Neural progenitor cell (in vitro differentiated cells): ENCODE data around the gene DEPDC4. TPM values are rescaled to one million over a fixed set of nuclear protein-coding genes. Genes with fewer than 3 reads are reported as not detected.

ENCODE experiments used
- DNase-seq: peaks from one replicate; pipeline ENCODE4 v3.0.0-alpha.2; 2016; ENCODE audit warnings: low spot score
- H2AFZ ChIP-seq: fragments of 200-600 bp; sonication (generic); replicated peaks from 2 replicates; pipeline ENCODE4 v1.6.1; 2016; ENCODE audit warnings: antibody characterized with exemption
- H3F3A ChIP-seq: fragments of 200-600 bp; sonication (generic); 2 replicates; pipeline ENCODE4 v1.6.1; 2016; ENCODE audit warnings: antibody characterized with exemption, low read depth
- H3K27ac ChIP-seq: fragments of 200-600 bp; sonication (generic); 2 replicates; pipeline ENCODE4 v1.5.1; 2016; ENCODE audit warnings: mild to moderate bottlenecking
- H3K27me3 ChIP-seq: fragments of 200-600 bp; sonication (generic); 2 replicates; pipeline ENCODE4 v1.6.1; 2016; ENCODE audit warnings: mild to moderate bottlenecking, moderate library complexity
- H3K36me3 ChIP-seq: fragments of 200-600 bp; sonication (generic); 2 replicates; pipeline ENCODE4 v1.5.1; 2016
- H3K4me1 ChIP-seq: fragments of 200-600 bp; sonication (generic); 2 replicates; pipeline ENCODE4 v1.6.1; 2016; ENCODE audit warnings: mixed run types
- H3K4me2 ChIP-seq: fragments of 200-600 bp; sonication (generic); 2 replicates; pipeline ENCODE4 v1.6.1; 2016
- H3K4me3 ChIP-seq: fragments of 200-600 bp; sonication (generic); 2 replicates; pipeline ENCODE4 v1.5.1; 2016
- H3K79me2 ChIP-seq: fragments of 200-600 bp; sonication (generic); 2 replicates; pipeline ENCODE4 v1.6.1; 2016; ENCODE audit warnings: low read depth
- H3K9ac ChIP-seq: fragments of 200-600 bp; sonication (generic); 2 replicates; pipeline ENCODE4 v1.6.1; 2016
- H3K9me3 ChIP-seq: fragments of 200-600 bp; sonication (generic); 2 replicates; pipeline ENCODE4 v1.5.1; 2016; ENCODE audit warnings: low read depth
- H4K20me1 ChIP-seq: fragments of 200-600 bp; sonication (generic); 2 replicates; pipeline ENCODE4 v1.6.1; 2016; ENCODE audit warnings: low read depth
- H3K27ac Mint-ChIP-seq: 3 replicates; pipeline ENCODE4 v1.8.0; 2021; ENCODE audit warnings: mixed read lengths
- H3K27me3 Mint-ChIP-seq: 2 replicates; pipeline ENCODE4 v1.8.0; 2022; ENCODE audit warnings: low read depth, mild to moderate bottlenecking, inconsistent platforms, moderate library complexity, mixed read lengths; ENCODE audit not compliant: insufficient read depth
- H3K36me3 Mint-ChIP-seq: 3 replicates; pipeline ENCODE4 v1.8.0; 2021; ENCODE audit warnings: mixed read lengths
- H3K4me1 Mint-ChIP-seq: 3 replicates; pipeline ENCODE4 v1.8.0; 2021; ENCODE audit warnings: mixed read lengths
- H3K4me3 Mint-ChIP-seq: 3 replicates; pipeline ENCODE4 v1.8.0; 2021; ENCODE audit warnings: mild to moderate bottlenecking, moderate library complexity, mixed read lengths
- H3K9me3 Mint-ChIP-seq: 3 replicates; pipeline ENCODE4 v1.8.0; 2020; ENCODE audit warnings: mixed read lengths
- EZH2 ChIP-seq: fragments of 200-600 bp; sonication (generic); IDR thresholded peaks from 2 replicates; pipeline ENCODE4 v1.6.1; 2017; ENCODE audit warnings: antibody characterized with exemption, mild to moderate bottlenecking, moderate library complexity
- EZH2phosphoT487 ChIP-seq: fragments of 200-600 bp; sonication (generic); IDR thresholded peaks from 2 replicates; pipeline ENCODE4 v1.6.1; 2017; ENCODE audit warnings: antibody characterized with exemption
- total RNA-seq: library from RNA; depleted of rRNA; stranded (reverse); fragments of >200 nt; gene quantifications from 2 replicates; pipeline ENCODE4 v1.2.3, GENCODE V29; 2015; ENCODE audit warnings: low replicate concordance
- TF ChIP-seq, protein P1 (sequence below): fragments of 200-600 bp; sonication (generic); IDR thresholded peaks from 2 replicates; pipeline ENCODE4 v1.5.1; 2017; ENCODE audit warnings: antibody characterized with exemption, mild to moderate bottlenecking

DEPDC4 gene
- total RNA-seq, 1 donor from 2014 or later: 4.2 TPM

DNA sequence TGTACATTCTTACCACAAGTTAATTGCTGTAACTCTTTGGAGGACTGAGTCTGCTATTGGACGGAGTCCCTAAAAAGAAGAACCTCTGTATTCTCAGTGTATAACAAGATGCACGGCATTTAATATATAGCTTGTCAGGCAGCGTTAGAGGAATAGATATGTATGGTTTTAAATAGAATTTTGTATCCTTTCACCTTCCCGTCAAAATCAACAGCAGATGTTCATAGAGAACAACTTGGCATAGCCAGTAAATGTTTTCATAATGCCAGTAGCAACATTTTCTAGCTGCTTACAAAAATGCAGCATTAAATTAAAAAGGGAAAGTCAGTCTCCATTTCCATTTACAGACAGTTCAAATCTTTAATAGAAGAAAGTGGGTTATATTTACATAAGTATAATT is 6.9 kb upstream of the DEPDC4 start:
- H3K27me3 Mint-ChIP-seq: no peaks in the 10 kb centered on the region
- Histone ChIP-seq H3K79me2 (peaks cover 100% of the 10 kb centered on the region), H3K4me3 (no peak overlapping the region), H3K4me2 (no peak overlapping the region), H3K9ac (no peak overlapping the region), H3K4me1 (peaks cover 8% of the 10 kb centered on the region), H3F3A (no peaks in the 10 kb centered on the region), H2AFZ (no peak overlapping the region), H3K9me3 (no peaks in the 10 kb centered on the region), H3K27ac (no peak overlapping the region), H3K36me3 (no peaks in the 10 kb centered on the region), H3K27me3 (no peaks in the 10 kb centered on the region), H4K20me1 (peaks cover 50% of the 10 kb centered on the region)
- peaks cover 26% of the 10 kb centered on the region for H3K36me3 Mint-ChIP-seq
- peaks cover 10% of the 10 kb centered on the region for H3K9me3 Mint-ChIP-seq
- DNase-seq: no peak
- peaks cover 11% of the 10 kb centered on the region for H3K4me1 Mint-ChIP-seq
- H3K4me3 Mint-ChIP-seq: no peak overlapping the region
- TF ChIP-seq EZH2 (no peak), EZH2phosphoT487 (no peak)
- TF ChIP-seq, protein P1, sequence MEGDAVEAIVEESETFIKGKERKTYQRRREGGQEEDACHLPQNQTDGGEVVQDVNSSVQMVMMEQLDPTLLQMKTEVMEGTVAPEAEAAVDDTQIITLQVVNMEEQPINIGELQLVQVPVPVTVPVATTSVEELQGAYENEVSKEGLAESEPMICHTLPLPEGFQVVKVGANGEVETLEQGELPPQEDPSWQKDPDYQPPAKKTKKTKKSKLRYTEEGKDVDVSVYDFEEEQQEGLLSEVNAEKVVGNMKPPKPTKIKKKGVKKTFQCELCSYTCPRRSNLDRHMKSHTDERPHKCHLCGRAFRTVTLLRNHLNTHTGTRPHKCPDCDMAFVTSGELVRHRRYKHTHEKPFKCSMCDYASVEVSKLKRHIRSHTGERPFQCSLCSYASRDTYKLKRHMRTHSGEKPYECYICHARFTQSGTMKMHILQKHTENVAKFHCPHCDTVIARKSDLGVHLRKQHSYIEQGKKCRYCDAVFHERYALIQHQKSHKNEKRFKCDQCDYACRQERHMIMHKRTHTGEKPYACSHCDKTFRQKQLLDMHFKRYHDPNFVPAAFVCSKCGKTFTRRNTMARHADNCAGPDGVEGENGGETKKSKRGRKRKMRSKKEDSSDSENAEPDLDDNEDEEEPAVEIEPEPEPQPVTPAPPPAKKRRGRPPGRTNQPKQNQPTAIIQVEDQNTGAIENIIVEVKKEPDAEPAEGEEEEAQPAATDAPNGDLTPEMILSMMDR: no peak
- H3K27ac Mint-ChIP-seq: no peak overlapping the region

DNA sequence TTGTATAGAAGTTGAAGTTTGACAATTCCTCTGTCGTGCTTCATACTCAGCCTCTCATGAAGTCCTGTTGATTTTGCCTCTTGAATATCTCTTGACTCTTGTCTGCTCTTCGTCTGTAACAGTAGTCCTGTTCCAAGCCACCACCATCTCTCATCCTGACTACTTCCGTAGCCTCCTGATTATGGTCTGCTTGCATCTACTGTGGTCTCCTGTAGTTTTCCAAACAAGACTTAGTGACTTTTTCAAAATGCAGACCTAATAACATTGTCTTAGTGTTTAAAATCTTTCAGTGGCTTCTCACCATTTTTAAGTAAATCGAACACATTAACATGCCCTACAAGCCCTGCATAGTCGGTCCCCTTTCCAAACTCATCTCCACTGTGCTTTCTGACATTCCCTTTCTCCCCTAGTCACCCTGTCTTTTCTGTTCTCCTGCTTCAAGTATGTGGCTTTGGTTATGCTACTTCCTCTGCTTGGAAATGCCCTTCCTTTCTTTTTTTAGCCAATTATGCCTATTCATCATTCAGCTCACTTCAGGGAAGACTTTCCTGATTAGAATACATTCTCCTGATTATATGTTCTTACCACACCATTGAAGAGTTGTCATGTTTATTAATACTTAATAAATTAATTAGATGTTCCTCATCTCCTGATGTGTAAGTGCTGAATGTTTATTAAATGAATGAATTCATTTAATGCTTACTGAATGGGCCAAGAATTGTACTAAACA is 2.1 kb upstream of the DEPDC4 start:
- Mint-ChIP-seq H3K27ac (no peak overlapping the region), H3K27me3 (peaks cover 2% of the 10 kb centered on the region), H3K9me3 (no peaks in the 10 kb centered on the region), H3K4me3 (peak overlapping the region; percentile 98), H3K4me1 (peaks cover 17% of the 10 kb centered on the region), H3K36me3 (peaks cover 4% of the 10 kb centered on the region)
- Histone ChIP-seq H3K4me2 (peak overlapping the region; percentile 93), H3K9ac (peak overlapping the region; percentile 84), H3K27ac (no peak overlapping the region), H3K27me3 (no peaks in the 10 kb centered on the region), H2AFZ (no peak overlapping the region), H4K20me1 (peaks cover 44% of the 10 kb centered on the region), H3K79me2 (peaks cover 66% of the 10 kb centered on the region), H3F3A (peaks cover 12% of the 10 kb centered on the region), H3K4me1 (peaks cover 20% of the 10 kb centered on the region), H3K9me3 (no peaks in the 10 kb centered on the region), H3K4me3 (peak overlapping the region; percentile 82), H3K36me3 (no peaks in the 10 kb centered on the region)
- TF ChIP-seq EZH2phosphoT487 (no peak), EZH2 (no peak)
- TF ChIP-seq, protein P1: no peak
- DNase-seq: no peak

DNA sequence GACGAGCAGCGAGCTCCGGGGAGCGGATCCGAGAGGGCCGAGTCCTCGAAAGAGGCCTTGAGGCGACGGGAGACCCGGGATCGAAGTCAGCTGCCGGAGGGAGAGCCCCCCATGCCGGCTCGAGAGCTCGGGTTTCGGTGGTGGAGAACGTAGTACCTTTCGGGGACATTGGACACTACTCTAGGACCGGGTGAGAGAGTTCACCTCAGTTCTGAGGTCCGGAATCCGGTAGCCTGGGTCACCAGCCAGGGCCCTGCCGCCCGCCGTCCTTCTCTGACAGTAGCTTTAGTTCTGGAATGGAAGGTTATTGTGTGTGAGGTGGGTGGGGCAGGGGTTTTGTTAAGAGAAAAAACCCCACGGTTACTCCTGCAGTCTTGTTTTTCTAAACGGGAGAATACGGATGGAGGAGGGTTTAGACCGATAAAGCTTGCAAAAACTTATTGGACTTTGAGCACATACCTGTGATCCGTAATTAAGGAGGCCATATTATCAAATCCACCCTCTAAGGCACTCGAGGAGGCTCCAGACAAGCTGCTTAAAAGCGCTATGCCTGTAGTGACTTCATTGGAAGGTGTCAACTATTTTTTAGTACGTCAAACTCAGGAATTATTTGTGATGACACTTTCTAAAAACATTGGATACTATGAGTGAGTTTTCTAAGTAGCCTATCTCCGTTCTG is 863 bp upstream of the DEPDC4 start:
- H3K9ac ChIP-seq: peak overlapping the region; percentile 84
- H3K4me2 ChIP-seq: peak overlapping the region; percentile 93
- H4K20me1 ChIP-seq: peaks cover 33% of the 10 kb centered on the region
- peaks cover 12% of the 10 kb centered on the region for H3F3A ChIP-seq
- peaks cover 54% of the 10 kb centered on the region for H3K79me2 ChIP-seq
- Mint-ChIP-seq H3K4me1 (peaks cover 17% of the 10 kb centered on the region), H3K4me3 (peak overlapping the region; percentile 98), H3K27me3 (peaks cover 2% of the 10 kb centered on the region), H3K36me3 (peaks cover 4% of the 10 kb centered on the region), H3K9me3 (no peaks in the 10 kb centered on the region), H3K27ac (peak overlapping the region; percentile 87)
- peaks cover 20% of the 10 kb centered on the region for H3K4me1 ChIP-seq
- peak overlapping the region; percentile 82 for H3K4me3 ChIP-seq
- peak overlapping the region; percentile 75 for H2AFZ ChIP-seq
- peak overlapping the region; percentile 96 for H3K27ac ChIP-seq
- H3K9me3 ChIP-seq: no peaks in the 10 kb centered on the region
- DNase-seq: peak; percentile 68
- H3K27me3 ChIP-seq: no peaks in the 10 kb centered on the region
- peak; percentile 8 for TF ChIP-seq EZH2
- no peak for TF ChIP-seq EZH2phosphoT487
- TF ChIP-seq, protein P1: no peak
- no peaks in the 10 kb centered on the region for H3K36me3 ChIP-seq
